ENCODE data around the gene PALLD.
"Not testable (repeated sequence)": the region's sequence is repeated elsewhere in the genome, so short reads cannot be mapped to it uniquely, and the experiment has no call there.

Gene PALLD

DNA sequence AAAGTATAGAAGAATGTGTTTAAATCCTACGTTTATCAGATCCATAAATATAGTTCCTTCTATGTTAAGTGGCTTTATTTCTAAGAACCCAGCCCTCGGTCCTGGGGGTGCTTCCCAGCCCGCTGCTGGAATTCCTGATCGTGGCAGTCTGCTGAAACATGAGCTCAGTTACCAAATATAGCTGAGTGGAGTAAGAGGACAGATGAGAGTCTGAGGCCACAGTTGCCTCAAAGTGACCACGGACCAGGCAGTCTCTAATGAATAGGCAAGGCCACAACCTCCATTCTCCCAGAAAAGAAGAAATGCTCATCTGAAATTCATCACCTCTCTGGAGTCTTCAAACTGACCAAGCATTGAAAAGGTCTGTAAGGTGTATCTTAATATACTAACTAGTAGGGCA is at the start of gene PALLD:
Gene PALLD, plus strand, starts transcription at position 219 of the 400 bp plus-strand sequence.
- Histone ChIP-seq H3K9me3 (ENCODE audit: control insufficient read depth, insufficient read depth, low read length) (no peaks in the 10 kb centered on the region), H3K4me1 (ENCODE audit: control insufficient read depth, insufficient read depth, low read length) (peaks cover 8% of the 10 kb centered on the region; the same call in 1 of the 2 replicates), H3K36me3 (ENCODE audit: control insufficient read depth, insufficient read depth, low read length) (no peaks in the 10 kb centered on the region), H3K4me3 (ENCODE audit: low read depth, low read length) (no peak within 1 kb of the TSS), H3K27ac (ENCODE audit: low read depth, low read length) (no peak within 1 kb of the TSS), H3K9ac (ENCODE audit: low read depth, low read length) (no peak within 1 kb of the TSS), H3K27me3 (ENCODE audit: control insufficient read depth, insufficient read depth, low read length) (no peaks in the 10 kb centered on the region)

DNA sequence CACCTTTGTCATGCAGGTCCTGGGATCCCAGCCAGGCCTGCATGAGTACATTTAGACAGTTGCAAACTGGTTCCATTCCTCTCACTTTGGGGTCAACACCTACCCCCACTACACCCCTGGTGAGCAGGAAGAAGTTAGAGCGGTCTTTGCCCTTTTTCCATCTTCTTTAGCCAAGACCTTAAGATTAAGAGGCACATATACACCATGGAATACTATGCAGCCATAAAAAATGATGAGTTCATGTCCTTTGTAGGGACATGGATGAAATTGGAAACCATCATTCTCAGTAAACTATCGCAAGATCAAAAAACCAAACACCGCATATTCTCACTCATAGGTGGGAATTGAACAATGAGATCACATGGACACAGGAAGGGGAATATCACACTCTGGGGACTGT is 47.8 kb upstream of the PALLD start:
- H3K9ac ChIP-seq (ENCODE audit: low read depth, low read length); H3K4me1 ChIP-seq (ENCODE audit: control insufficient read depth, insufficient read depth, low read length); H3K4me3 ChIP-seq (ENCODE audit: low read depth, low read length); H3K27ac ChIP-seq (ENCODE audit: low read depth, low read length); H3K27me3 ChIP-seq (ENCODE audit: control insufficient read depth, insufficient read depth, low read length); H3K36me3 ChIP-seq (ENCODE audit: control insufficient read depth, insufficient read depth, low read length); H3K9me3 ChIP-seq (ENCODE audit: control insufficient read depth, insufficient read depth, low read length): not testable (repeated sequence)

DNA sequence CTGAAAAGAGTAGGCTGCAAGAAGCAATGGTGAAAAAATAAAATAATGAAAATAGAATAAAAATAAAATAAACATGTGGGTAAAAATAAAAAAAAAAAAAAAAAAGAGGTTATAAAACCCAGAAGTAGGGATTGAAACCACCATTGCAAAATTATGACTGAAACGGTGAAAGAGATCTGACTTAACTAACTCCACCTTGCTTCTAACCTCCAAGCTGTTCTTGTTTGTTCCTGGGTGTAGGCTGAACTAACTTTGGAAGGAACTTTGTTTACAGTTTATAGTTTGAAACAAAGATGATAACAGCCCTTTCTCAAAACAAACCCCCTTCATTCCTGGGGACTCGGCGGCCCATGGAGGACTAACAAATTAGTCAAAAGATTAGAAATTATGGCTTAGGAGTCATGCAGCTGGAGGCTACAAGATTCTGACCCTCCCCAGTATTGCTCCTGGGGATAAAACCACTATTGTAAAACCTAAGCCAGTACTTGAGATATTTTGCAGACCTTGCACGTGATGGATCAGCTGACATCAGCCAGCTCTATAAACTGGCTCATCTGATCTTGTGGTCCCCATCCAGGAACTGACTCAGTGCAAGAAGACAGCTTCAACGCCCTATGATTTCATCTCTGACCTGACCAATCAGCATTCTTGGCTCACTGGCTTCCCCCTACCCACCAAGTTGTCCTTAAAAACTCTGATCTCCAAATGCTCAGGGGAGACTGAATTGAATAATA is 47.0 kb upstream of the PALLD start:
- Histone ChIP-seq H3K9ac (ENCODE audit: low read depth, low read length) (no peak overlapping the region), H3K36me3 (ENCODE audit: control insufficient read depth, insufficient read depth, low read length) (no peaks in the 10 kb centered on the region), H3K27ac (ENCODE audit: low read depth, low read length) (no peak overlapping the region), H3K4me1 (ENCODE audit: control insufficient read depth, insufficient read depth, low read length) (no peaks in the 10 kb centered on the region), H3K27me3 (ENCODE audit: control insufficient read depth, insufficient read depth, low read length) (no peaks in the 10 kb centered on the region), H3K9me3 (ENCODE audit: control insufficient read depth, insufficient read depth, low read length) (no peaks in the 10 kb centered on the region), H3K4me3 (ENCODE audit: low read depth, low read length) (no peak overlapping the region)

DNA sequence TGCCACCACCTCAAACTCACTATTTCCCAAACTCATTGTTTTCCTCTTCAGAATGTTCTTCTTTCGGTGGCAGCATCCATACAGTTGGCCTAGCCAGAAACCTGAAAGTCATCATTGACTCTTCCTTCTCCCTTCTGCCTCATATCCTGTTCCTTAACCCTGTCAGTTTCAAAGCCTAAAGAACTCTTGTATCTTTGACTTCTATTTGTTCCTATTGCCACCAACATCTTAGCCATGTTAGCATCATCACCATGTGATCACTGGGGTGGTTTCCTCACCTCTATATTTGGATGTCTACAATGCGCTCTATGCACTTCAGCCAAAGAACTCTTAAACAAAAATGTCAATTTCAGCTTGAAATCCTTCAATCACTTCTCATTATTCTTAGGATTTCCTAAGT is 45.5 kb upstream of the PALLD start:
- H3K4me3 ChIP-seq (ENCODE audit: low read depth, low read length): no peak overlapping the region
- H3K9ac ChIP-seq (ENCODE audit: low read depth, low read length): no peak overlapping the region
- H3K4me1 ChIP-seq (ENCODE audit: control insufficient read depth, insufficient read depth, low read length): 0 out of 2 replicates have a peak, but pooled peaks cover 4% of the 10 kb centered on the region
- no peaks in the 10 kb centered on the region for H3K27me3 ChIP-seq (ENCODE audit: control insufficient read depth, insufficient read depth, low read length)
- H3K36me3 ChIP-seq (ENCODE audit: control insufficient read depth, insufficient read depth, low read length): no peaks in the 10 kb centered on the region
- no peaks in the 10 kb centered on the region for H3K9me3 ChIP-seq (ENCODE audit: control insufficient read depth, insufficient read depth, low read length)
- H3K27ac ChIP-seq (ENCODE audit: low read depth, low read length): no peak overlapping the region

DNA sequence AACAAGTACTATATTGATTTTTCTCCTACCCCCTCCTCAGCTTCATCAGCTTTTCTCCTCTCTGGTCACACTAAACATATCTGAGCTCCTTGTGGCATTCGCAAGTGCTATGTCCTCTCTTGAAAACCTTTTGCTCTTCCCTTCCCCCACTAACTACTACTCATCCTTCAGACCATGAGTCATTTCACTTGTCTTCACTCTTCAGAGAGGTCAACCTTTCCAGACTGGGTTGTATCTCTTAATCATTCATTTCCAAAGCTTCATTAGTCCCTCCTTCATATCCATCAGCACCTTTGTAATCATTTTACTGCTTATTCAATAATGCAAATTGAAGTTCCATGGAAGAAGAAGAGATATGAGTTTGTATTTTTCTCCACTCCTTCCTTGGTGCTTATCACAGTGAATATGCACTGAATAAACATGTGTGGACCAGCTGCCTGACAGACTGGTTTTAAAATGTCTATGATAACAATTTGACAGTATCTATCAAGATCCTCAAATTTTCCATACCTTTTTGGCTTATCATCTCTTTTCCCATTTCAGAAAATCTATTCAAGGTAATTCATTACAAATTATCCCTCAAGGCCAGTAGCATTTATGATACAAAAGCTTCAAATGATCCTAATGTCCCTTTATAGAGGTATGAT is 45.0 kb upstream of the PALLD start:
- H3K27ac ChIP-seq (ENCODE audit: low read depth, low read length): no peak overlapping the region
- H3K36me3 ChIP-seq (ENCODE audit: control insufficient read depth, insufficient read depth, low read length): no peaks in the 10 kb centered on the region
- H3K9me3 ChIP-seq (ENCODE audit: control insufficient read depth, insufficient read depth, low read length): no peaks in the 10 kb centered on the region
- no peaks in the 10 kb centered on the region for H3K27me3 ChIP-seq (ENCODE audit: control insufficient read depth, insufficient read depth, low read length)
- H3K4me3 ChIP-seq (ENCODE audit: low read depth, low read length): no peak overlapping the region
- H3K4me1 ChIP-seq (ENCODE audit: control insufficient read depth, insufficient read depth, low read length): 0 out of 2 replicates have a peak, but pooled peaks cover 4% of the 10 kb centered on the region
- no peak overlapping the region for H3K9ac ChIP-seq (ENCODE audit: low read depth, low read length)

DNA sequence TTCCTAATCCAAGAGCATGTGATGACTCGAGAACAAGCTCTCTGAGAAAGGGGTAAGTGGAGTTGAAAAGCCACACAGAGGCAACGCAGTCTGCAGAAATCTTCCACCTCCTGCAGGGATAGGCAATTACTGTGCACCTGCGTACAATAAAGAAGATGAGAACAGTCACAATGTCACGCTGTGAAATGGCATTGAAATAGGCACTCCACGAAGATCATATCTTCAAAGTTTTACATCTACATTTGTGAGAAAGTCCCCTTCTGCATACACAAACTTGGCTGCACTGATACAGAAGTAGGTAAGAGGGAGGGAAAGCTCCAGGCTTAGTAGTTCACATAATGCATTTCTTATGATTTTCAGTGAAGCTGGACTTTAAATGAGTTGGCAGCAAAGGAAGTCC is 43.7 kb upstream of the PALLD start:
- Histone ChIP-seq H3K27me3 (ENCODE audit: control insufficient read depth, insufficient read depth, low read length) (no peaks in the 10 kb centered on the region), H3K9me3 (ENCODE audit: control insufficient read depth, insufficient read depth, low read length) (no peaks in the 10 kb centered on the region), H3K9ac (ENCODE audit: low read depth, low read length) (no peak overlapping the region), H3K27ac (ENCODE audit: low read depth, low read length) (no peak overlapping the region), H3K4me1 (ENCODE audit: control insufficient read depth, insufficient read depth, low read length) (0 out of 2 replicates have a peak, but pooled peaks cover 4% of the 10 kb centered on the region), H3K4me3 (ENCODE audit: low read depth, low read length) (no peak overlapping the region), H3K36me3 (ENCODE audit: control insufficient read depth, insufficient read depth, low read length) (no peaks in the 10 kb centered on the region)

DNA sequence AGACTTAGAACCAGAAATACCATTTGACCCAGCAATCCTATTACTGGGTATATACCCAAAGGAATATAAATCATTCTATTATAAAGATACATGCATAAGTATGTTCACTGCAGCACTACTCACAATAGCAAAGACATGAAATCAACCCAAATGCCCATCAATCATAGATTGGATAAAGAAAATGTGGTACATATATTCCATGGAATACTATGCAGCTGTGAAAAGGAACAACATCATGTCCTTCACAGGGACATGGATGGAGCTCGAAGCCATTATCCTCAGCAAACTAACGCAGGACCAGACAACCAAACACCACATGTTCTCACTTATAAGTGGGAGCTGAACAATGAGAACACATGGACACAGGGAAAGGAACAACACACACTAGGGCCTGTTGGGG is 38.6 kb upstream of the PALLD start:
- not testable (repeated sequence) for H3K9ac ChIP-seq (ENCODE audit: low read depth, low read length)

DNA sequence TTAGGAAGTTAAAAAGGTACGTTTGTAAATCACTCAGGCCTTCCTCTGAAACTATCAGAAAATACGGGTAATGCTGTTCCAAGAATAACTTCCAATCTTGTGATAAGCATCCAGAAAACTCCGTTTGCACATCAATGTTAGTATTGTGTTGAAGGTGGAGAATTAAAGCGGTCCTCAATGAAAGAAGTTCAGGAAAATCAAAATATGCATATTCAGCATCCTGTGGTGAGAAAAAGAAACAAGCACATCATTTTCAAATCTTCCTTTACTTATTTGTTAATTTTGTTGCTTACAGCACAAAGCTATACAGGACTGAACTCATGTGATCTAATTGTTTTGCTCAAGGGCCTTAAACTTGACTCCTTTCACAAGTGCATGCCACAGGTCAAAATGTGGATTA is 35.0 kb upstream of the PALLD start:
- H3K27me3 ChIP-seq (ENCODE audit: control insufficient read depth, insufficient read depth, low read length): no peaks in the 10 kb centered on the region
- peaks cover 9% of the 10 kb centered on the region for H3K4me1 ChIP-seq (ENCODE audit: control insufficient read depth, insufficient read depth, low read length)
- no peak overlapping the region for H3K4me3 ChIP-seq (ENCODE audit: low read depth, low read length)
- H3K36me3 ChIP-seq (ENCODE audit: control insufficient read depth, insufficient read depth, low read length): no peaks in the 10 kb centered on the region
- no peak overlapping the region for H3K9ac ChIP-seq (ENCODE audit: low read depth, low read length)
- H3K9me3 ChIP-seq (ENCODE audit: control insufficient read depth, insufficient read depth, low read length): no peaks in the 10 kb centered on the region
- H3K27ac ChIP-seq (ENCODE audit: low read depth, low read length): no peak overlapping the region

More for the DNA sequence above, 38.6 kb upstream of the PALLD start:
- not testable (repeated sequence) for H3K27me3 ChIP-seq (ENCODE audit: control insufficient read depth, insufficient read depth, low read length); H3K9me3 ChIP-seq (ENCODE audit: control insufficient read depth, insufficient read depth, low read length); H3K36me3 ChIP-seq (ENCODE audit: control insufficient read depth, insufficient read depth, low read length); H3K4me3 ChIP-seq (ENCODE audit: low read depth, low read length); H3K27ac ChIP-seq (ENCODE audit: low read depth, low read length)
- H3K4me1 ChIP-seq (ENCODE audit: control insufficient read depth, insufficient read depth, low read length): peaks cover 13% of the 10 kb centered on the region

DNA sequence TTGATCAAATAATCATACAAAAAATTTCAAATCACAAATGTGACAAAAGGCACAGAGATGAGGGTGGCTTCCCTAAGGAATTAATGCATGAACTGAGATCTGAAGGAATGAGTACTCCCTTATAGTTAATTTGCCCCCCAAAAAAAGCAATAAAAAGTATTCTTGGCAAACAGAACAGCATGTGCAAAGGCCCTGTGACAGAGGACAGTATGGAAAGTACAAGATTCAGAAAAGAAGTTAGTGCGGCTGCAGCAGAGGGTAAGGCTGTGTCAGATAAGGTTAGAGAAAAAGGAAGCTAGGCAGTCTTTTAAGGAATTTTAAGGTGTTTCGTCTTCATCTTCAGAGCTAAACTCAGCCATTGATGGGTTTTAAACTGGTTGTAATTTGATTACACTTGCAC is 23.9 kb upstream of the PALLD start:
- H3K4me1 ChIP-seq (ENCODE audit: control insufficient read depth, insufficient read depth, low read length): peaks cover 12% of the 10 kb centered on the region; the same call in 1 of the 2 replicates
- H3K27ac ChIP-seq (ENCODE audit: low read depth, low read length): no peak overlapping the region
- H3K4me3 ChIP-seq (ENCODE audit: low read depth, low read length): no peak overlapping the region
- no peaks in the 10 kb centered on the region for H3K9me3 ChIP-seq (ENCODE audit: control insufficient read depth, insufficient read depth, low read length)
- H3K36me3 ChIP-seq (ENCODE audit: control insufficient read depth, insufficient read depth, low read length): no peaks in the 10 kb centered on the region
- no peaks in the 10 kb centered on the region for H3K27me3 ChIP-seq (ENCODE audit: control insufficient read depth, insufficient read depth, low read length)
- no peak overlapping the region for H3K9ac ChIP-seq (ENCODE audit: low read depth, low read length)

DNA sequence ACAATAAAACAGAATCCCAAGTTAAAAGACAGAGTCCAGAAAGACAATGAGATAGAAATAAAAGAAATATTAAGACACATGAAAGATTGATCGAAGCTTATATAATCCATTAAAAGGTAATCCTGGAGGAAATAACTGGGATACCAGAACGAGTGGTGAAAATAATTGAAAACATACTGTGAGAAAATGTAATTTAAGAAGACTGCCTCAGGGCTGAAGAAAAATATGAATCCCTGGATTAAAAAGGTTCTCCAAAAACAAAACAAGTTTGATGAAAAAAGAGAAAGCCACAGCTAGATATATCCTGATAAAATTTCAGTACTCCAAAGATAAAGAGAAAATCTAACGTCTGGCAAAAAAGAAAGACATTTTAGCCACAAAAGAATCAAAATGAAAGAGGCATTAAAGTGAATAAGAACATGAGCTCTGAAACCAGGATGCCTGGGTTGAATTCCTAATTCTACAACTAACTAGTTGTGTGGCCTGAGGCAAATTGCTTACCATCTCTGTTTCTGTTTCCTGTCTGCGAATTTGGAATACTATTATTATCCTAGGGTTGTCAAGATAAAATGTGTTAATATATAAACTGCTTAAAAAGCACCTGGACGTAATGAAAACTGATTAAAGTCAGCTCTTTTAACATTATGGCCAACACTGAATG is 22.1 kb upstream of the PALLD start:
- no peak overlapping the region for H3K27ac ChIP-seq (ENCODE audit: low read depth, low read length)
- H3K36me3 ChIP-seq (ENCODE audit: control insufficient read depth, insufficient read depth, low read length): no peaks in the 10 kb centered on the region
- no peaks in the 10 kb centered on the region for H3K9me3 ChIP-seq (ENCODE audit: control insufficient read depth, insufficient read depth, low read length)
- H3K4me3 ChIP-seq (ENCODE audit: low read depth, low read length): no peak overlapping the region
- peaks cover 12% of the 10 kb centered on the region; the same call in 1 of the 2 replicates for H3K4me1 ChIP-seq (ENCODE audit: control insufficient read depth, insufficient read depth, low read length)
- H3K9ac ChIP-seq (ENCODE audit: low read depth, low read length): no peak overlapping the region
- peaks cover 7% of the 10 kb centered on the region; the same call in 1 of the 2 replicates for H3K27me3 ChIP-seq (ENCODE audit: control insufficient read depth, insufficient read depth, low read length)

DNA sequence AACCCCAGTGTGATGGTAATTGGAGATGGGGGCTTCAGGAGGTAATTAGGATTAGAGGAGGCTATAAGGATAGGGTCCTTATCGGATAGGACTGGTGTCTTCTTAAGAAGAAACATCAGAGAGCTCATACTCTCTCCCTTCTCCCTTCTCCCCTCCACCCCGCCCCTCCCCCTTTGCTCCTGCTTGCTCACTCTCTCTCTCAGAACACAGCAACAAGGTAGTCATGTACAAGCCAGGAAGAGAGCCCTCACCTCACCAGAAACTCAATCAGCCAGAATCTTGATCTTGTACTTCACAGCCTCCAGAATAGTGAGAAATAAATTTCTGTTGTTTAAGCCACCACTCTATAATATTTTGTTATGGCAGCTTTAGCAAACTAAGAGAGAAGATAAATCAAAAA is 21.1 kb upstream of the PALLD start:
- peaks cover 13% of the 10 kb centered on the region for H3K27me3 ChIP-seq (ENCODE audit: control insufficient read depth, insufficient read depth, low read length)
- H3K4me1 ChIP-seq (ENCODE audit: control insufficient read depth, insufficient read depth, low read length): peaks cover 13% of the 10 kb centered on the region; the same call in 1 of the 2 replicates
- H3K9me3 ChIP-seq (ENCODE audit: control insufficient read depth, insufficient read depth, low read length): no peaks in the 10 kb centered on the region
- no peak overlapping the region for H3K27ac ChIP-seq (ENCODE audit: low read depth, low read length)
- no peak overlapping the region for H3K4me3 ChIP-seq (ENCODE audit: low read depth, low read length)
- H3K9ac ChIP-seq (ENCODE audit: low read depth, low read length): no peak overlapping the region
- no peaks in the 10 kb centered on the region for H3K36me3 ChIP-seq (ENCODE audit: control insufficient read depth, insufficient read depth, low read length)

Measured in HUES48 (cell line).